HG02610 (cell line): ENCODE data around the gene BTLA.
"Not testable (repeated sequence)": the region's sequence is repeated elsewhere in the genome, so short reads cannot be mapped to it uniquely, and the experiment has no call there.

Experiments
- ATAC-seq: cut with Tn5 transposase; IDR thresholded peaks from one replicate; pipeline ENCODE4 v1.9.1; 2021; ENCODE audit warnings: mild to moderate bottlenecking, moderate library complexity; ENCODE audit not compliant: unreplicated experiment

Gene BTLA

DNA sequence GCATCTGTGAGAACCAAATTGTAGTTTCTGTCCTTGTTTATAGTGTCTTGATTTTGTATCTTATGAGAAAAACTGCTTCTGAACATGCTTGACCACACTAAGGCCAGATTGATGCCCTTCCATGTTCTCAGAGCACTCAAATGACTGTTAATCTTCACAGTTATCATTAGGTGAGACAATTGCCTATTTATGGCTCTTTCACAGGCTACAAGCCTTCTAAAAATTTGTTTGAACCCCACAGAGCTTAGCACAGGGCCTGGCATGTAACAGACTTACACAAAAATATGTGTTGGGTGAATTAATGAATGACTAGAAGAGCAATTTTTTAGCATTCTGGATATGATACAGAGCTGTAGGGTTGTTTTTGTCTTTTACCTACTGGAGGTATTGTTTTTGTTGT, 43.1 kb downstream of the BTLA start:
- ATAC-seq: no peak

DNA sequence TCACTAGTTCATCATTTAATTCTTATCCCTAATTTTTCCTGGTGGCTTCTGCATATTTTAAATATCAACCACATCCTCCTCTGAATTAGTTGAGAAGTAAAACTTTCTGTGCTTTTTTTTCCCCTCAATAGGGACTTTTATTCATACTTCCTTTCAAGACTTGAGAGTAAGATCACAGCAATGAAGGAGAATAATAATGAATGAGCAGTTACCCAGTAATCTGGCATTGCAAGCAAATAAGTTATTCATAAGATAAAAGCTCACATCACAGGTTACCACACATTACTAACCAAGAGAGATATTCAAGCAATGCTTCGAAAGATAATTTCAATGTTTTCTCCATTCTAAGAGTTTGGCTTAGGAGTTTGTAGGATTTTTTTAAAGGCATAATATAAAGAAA, 50.3 kb downstream of the BTLA start:
- no peak for ATAC-seq

GRCh38 chr3:112446343-112446742, 52.9 kb downstream of the BTLA start:
- no peak for ATAC-seq

GRCh38 chr3:112445839-112446238, 53.4 kb downstream of the BTLA start:
- ATAC-seq: no peak

DNA sequence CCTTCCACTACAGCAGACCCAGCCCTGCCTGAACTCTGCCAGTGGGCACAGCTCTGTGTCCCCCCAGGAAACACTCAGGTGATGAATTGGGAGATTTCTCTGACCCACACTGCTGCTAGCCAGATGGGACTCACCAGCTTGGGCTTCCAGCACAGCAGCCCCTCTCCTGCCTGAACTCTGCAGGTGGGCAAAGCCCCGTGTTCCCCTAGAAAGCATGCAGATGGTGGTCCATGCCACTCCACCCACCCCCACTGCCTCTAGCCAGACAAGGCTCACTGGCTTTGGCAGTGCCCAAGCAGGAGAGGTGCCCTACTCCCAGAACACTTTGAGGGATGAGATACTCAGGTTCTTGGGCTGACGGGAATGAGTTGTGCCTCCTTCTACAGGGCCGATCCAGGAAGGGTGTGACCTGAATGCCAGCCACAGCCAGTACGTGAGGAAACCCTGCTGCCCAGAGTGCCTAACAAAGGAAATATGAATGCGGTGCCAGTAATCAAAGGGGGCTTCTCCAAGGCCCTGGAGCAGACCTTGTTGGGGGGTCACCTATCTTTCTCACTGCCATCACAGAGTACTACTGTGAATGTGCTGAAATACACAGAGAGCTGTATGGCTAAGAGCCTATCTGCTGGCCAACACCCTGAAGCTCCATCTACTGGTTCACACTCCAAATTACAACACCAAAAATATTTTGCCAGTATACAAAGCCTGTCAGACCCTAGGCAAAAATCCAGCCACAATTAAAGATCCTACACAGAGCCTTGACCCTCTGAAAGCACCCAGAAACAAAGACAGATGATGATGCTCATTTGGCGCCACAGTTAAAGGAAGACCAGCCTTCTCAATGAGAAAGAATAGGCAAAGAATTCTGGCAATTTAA, 61.9 kb downstream of the BTLA start:
- ATAC-seq: peak; percentile 41

DNA sequence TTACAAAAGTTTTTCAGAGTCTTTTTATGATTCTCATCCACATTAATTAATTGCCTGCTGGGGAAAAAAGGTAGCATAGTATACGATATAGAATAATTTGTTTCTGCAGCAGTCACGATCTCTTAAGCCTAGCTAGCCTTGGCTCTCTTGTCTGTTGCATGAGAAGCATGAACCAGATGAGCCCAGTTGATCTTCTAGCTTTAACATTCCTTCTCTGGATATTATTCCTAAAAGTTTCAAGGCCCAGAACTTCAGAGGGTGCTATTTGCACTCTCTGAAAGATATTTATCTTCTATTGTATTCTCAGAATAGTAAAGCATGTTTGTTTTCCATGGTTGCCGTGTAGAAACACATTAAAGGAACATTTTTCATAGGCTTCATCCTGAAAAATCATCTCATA, 69.3 kb downstream of the BTLA start:
- no peak for ATAC-seq

- no peak for ATAC-seq
These were observed 72.1 kb downstream of the BTLA start for GRCh38 chr3:112427123-112427522.

DNA sequence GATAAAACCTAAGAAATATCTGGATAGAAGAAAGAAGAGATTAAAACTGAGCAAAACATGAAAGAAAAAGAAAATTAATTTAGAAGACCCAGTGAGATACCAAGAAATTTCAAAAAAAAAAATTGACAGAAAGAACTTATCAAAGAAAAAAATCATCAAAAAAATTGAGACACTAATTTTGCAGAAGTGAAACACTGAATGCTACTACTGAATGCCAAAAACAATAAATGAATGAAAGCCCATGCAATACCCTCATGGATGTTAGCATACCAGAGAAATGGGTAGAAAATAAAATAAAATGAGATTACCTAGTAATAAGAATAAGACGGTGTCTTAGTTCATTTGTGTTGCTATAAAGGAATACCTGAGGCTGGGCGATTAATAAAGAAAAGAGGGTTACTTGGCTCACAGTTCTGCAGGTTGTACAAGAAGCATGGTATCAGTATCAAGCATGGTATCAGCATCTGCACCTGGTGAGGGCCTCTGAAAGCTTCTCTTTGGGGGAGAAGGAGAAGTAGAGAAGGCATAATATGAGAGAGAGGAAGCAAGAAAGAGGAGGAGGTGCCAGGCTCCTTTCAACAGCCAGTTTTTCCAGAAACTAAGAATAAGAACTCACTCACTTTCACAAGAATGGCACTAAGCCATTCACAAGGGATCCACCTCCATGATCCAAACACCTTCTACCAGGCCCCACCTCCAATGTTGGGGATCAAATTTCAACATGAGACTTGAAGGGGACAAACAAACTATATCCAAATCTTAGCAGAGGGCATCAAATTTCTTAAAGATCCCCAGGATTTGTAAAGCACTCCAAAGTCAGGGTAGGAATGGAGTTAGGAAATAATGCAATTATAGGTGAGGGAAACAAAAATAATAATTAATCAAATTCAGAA, 73.2 kb downstream of the BTLA start:
- ATAC-seq: no peak

GRCh38 chr3:112425382-112425781, 73.9 kb downstream of the BTLA start:
- ATAC-seq: no peak

DNA sequence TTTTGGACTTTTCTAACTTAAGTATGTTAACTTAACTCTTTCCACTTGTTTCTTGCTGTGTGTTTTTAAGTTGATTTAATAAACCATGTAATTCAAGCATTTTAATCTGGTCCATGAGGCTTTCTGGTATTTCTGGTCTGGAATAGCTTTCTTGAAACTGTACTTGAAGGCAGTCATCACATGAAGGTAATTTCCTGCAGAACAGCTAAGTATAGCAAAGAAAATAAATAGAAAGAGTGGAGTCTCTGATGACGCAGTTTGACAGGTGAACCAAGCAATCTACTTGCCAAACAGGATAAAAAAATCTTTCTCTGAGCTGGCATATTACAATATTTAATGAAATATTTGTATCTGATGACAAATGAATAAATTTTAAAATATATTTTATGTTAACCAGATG, 74.9 kb downstream of the BTLA start:
- ATAC-seq: peak; percentile 63

GRCh38 chr3:112422921-112423320, 76.4 kb downstream of the BTLA start:
- not testable (repeated sequence) for ATAC-seq

DNA sequence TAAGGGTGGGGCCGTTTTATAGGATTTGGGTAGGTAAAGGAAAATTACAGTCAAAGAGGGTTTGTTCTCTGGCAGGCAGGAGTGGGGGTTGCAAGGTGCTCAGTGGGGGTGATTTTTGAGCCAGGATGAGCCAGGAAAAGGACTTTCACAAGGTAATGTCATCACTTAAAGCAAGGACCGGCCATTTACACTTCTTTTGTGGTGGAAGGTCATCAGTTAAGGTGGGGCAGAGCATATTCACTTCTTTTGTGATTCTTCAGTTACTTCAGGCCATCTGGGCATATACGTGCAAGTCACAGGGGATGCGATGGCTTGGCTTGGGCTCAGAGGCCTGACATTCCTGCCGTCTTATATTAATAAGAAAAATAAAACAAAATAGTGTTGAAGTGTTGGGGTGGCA, 80.7 kb downstream of the BTLA start:
- ATAC-seq: not testable (repeated sequence)

GRCh38 chr3:112417696-112418318, 81.5 kb downstream of the BTLA start:
- no peak for ATAC-seq

DNA sequence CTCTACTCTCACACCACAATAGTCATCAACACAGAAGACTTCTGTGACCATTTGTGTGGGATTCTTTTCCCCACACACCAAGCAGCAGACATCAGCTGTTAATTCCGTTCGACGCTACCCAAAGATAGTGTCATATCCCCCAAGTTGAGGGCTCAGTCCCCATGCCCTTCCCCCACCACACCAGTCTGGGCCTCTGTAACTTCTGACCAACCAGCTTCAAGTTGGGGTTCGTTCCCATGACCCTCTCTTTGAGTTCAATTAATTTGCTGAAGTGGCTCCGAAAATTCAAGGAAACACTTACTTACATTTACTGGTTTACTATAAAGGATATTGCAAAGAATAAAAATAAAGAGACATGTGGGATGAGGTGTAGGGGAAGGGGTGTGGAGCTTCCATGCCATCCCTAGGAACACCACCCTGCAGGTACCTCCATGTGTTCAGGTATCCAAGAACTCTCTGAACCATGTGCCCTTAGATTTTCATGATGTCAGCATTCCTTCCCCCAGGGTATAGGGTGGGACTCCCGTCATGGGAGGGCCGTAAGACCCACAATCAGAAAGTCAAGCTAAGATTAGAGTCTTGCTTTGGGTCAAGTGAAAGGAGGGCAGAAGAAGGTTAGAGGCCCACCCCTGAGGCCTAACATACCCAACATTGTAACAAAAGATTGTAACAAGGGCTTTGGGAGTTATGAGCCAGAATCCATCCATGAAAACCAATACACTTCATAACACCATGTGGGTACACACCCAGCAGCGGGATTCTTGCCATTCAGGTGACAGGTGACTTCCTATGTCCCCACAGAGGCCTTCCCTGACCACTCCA, 82.7 kb downstream of the BTLA start:
- no peak for ATAC-seq

DNA sequence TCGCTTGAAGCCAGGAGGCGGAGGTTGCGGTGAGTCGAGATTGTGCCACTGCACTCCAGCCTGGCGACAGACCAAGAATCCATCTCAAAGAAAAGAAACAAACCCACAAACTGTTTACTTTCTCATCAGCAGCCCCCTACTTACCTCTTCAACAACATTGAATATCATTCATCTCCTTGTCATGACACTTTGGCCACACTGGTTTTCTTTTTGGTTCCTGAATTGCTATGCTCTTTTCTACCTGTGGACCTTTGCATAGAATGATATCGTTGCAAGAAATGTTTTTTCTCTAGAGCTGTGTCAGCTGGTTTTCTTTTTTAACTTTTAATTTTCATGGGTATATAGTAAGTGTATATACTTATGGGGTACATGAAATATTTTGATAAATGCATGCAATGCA, 83.9 kb downstream of the BTLA start:
- no peak for ATAC-seq
